Pancreas (tissue), 10 donors: ENCODE results near the gene TEX12. TPM values are rescaled to one million over a fixed set of nuclear protein-coding genes. Genes with fewer than 3 reads are reported as not detected.

Source experiments
- ATAC-seq, 4 donors: fragments of 200-7000 bp; cut with Tn5 transposase; one replicate each; pipeline versions ENCODE4 v1.8.0 to v1.9.1; 2020; ENCODE audit warnings: mild to moderate bottlenecking in 4 of 4, moderate library complexity in 4 of 4
- DNase-seq, 6 donors: peaks; one replicate each; pipeline ENCODE4 v3.0.0-alpha.2; 2020
- FAIRE-seq: peaks from 2 replicates; lab custom pipeline; 2012; peaks lifted over from hg19 to GRCh38; lab: Jason Lieb, UNC
- H3K27ac ChIP-seq, 4 donors: fragments of 200-600 bp; sonication (generic); 1 replicate in 3 of 4; 2 replicates in 1 of 4; pipeline versions ENCODE4 v1.5.0 to v1.8.0; 2020
- H3K27me3 ChIP-seq, 4 donors: fragments of 200-600 bp; one replicate each; pipeline ENCODE4 v1.8.0; 2021
- H3K36me3 ChIP-seq, 3 donors: fragments of 200-600 bp; sonication (generic) in 1 of 3; one replicate each; pipeline versions ENCODE4 v1.5.0 to v1.8.0; 2020 to 2021
- H3K4me1 ChIP-seq, 3 donors: fragments of 200-600 bp; one replicate each; pipeline ENCODE4 v1.8.0; 2021
- H3K4me3 ChIP-seq, 4 donors: fragments of 200-600 bp; sonication (generic) in 2 of 4; one replicate each; pipeline versions ENCODE4 v1.5.0 to v1.8.0; 2020 to 2021
- H3K9me3 ChIP-seq, 4 donors: fragments of 200-600 bp; one replicate each; pipeline ENCODE4 v1.8.0; 2021
- WGBS, 2 donors: extraction: QIAGEN DNeasy Blood & Tissue Kit; methylation state at CpG; one replicate each; pipeline ENCODE4 v1.1.7; 2013; 5-methylcytosine and 5-hydroxymethylcytosine counted together
- intact Hi-C, 3 donors: fragments of 100-400 bp; cut with DNase I; formaldehyde crosslinking; loops; one replicate each; pipeline versions ENCODE4 v1.11.1 to v1.14.2; 2022
- polyA plus RNA-seq, 2 donors: library from polyadenylated mRNA; stranded (reverse); fragments of 200-250 nt; gene quantifications; one replicate each; pipeline ENCODE4 v1.2.3, GENCODE V29; 2013
- total RNA-seq, 6 donors: library from RNA; stranded (reverse); fragmentation: NEBNext Ultra II Directional in 4 of 6; extraction: Animal tissue kit (Norgen Biotek cat#: 25700) in 4 of 6; gene quantifications; one replicate each; pipeline versions ENCODE4 v1.2.1 to v1.2.4, GENCODE V29; 2021 to 2023
- TF ChIP-seq, protein P1 (sequence below), 4 donors: fragments of 200-600 bp; sonication (generic) in 3 of 4; IDR thresholded peaks; one replicate each; pipeline versions ENCODE4 v1.5.0 to v1.8.0; 2021; ENCODE audit warnings: antibody characterized with exemption in 4 of 4
- donor health status: healthy with polysubstance abuse.
- donor health status: DM: no; HTN: no; CAD: no; lungs with moderate emphysema.
- donor health status: DM: no; HTN: no; CAD: no.
- donor health status: control.
- donor health status: control.
- donor health status: Bipolar disorder and iron deficiency.
- donor health status: DM: yes; HTN: yes; CAD: no.
- donor health status: DM: no; HTN: no; CAD: no.
- donor health status: DM: no; HTN: no; CAD: no.
- donor health status: DM: yes; HTN: yes; CAD: no.

TEX12 gene, protein sequence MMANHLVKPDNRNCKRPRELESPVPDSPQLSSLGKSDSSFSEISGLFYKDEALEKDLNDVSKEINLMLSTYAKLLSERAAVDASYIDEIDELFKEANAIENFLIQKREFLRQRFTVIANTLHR
- not detected for total RNA-seq
- under 1 TPM in 1 of 2 donors, not detected in 1; 0.19 TPM for polyA plus RNA-seq

GRCh38 chr11:112167145-112167544 lies at the start of gene TEX12:
TSS of gene TEX12 (plus strand) at chr11:112167372. CDS start at chr11:112169269, 1,897 bp downstream.
- no peak for DNase-seq
- WGBS, 2 donors: 73 to 82% methylated on average over 25 of the region's 25 CpGs
- no peaks in the 10 kb centered on the region for H3K9me3 ChIP-seq
- H3K27me3 ChIP-seq: no peaks in the 10 kb centered on the region
- no peak for ATAC-seq
- no peaks in the 10 kb centered on the region for H3K36me3 ChIP-seq
- H3K27ac ChIP-seq: no peak within 1 kb of the TSS
- H3K4me3 ChIP-seq: no peak within 1 kb of the TSS
- peaks cover 0 to 8% (median 0%) of the 10 kb centered on the region in 3 donors for H3K4me1 ChIP-seq
- intact Hi-C loops: no loop called here
- TF ChIP-seq, protein P1, sequence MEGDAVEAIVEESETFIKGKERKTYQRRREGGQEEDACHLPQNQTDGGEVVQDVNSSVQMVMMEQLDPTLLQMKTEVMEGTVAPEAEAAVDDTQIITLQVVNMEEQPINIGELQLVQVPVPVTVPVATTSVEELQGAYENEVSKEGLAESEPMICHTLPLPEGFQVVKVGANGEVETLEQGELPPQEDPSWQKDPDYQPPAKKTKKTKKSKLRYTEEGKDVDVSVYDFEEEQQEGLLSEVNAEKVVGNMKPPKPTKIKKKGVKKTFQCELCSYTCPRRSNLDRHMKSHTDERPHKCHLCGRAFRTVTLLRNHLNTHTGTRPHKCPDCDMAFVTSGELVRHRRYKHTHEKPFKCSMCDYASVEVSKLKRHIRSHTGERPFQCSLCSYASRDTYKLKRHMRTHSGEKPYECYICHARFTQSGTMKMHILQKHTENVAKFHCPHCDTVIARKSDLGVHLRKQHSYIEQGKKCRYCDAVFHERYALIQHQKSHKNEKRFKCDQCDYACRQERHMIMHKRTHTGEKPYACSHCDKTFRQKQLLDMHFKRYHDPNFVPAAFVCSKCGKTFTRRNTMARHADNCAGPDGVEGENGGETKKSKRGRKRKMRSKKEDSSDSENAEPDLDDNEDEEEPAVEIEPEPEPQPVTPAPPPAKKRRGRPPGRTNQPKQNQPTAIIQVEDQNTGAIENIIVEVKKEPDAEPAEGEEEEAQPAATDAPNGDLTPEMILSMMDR (IDR thresholded peaks at IDR 0.05): no peak
- FAIRE-seq: no peak

DNA sequence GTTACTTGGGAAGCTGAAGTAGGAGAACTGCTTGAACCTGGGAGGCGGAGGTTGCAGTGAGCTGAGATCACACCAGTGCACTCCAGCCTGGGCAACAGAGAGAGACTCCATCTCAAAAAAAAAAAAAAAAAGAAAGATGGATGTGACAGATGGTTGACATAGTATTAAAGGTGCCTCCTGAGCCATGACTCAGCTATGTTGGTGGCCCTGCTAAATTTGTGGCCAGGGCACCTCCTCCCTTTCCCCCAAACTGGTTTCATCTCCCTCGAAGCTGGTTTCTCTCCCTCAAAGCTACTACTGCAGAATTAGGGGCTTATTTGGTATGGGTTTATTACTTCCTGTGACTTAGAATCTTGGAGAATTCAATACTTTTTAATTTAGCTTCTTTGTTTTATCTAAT lies 49.0 kb upstream of the TEX12 start:
- H3K36me3 ChIP-seq: no peaks in the 10 kb centered on the region
- WGBS, 2 donors: 85 to 94% methylated on average over 2 of the region's 2 CpGs
- no peak for ATAC-seq
- no peaks in the 10 kb centered on the region for H3K4me1 ChIP-seq
- no peak for DNase-seq
- no peaks in the 10 kb centered on the region for H3K9me3 ChIP-seq
- intact Hi-C loops: no loop called here
- no peak for FAIRE-seq
- TF ChIP-seq, protein P1 (IDR thresholded peaks at IDR 0.05): no peak
- H3K27ac ChIP-seq: no peak overlapping the region
- no peaks in the 10 kb centered on the region for H3K27me3 ChIP-seq
- H3K4me3 ChIP-seq: no peak overlapping the region

DNA sequence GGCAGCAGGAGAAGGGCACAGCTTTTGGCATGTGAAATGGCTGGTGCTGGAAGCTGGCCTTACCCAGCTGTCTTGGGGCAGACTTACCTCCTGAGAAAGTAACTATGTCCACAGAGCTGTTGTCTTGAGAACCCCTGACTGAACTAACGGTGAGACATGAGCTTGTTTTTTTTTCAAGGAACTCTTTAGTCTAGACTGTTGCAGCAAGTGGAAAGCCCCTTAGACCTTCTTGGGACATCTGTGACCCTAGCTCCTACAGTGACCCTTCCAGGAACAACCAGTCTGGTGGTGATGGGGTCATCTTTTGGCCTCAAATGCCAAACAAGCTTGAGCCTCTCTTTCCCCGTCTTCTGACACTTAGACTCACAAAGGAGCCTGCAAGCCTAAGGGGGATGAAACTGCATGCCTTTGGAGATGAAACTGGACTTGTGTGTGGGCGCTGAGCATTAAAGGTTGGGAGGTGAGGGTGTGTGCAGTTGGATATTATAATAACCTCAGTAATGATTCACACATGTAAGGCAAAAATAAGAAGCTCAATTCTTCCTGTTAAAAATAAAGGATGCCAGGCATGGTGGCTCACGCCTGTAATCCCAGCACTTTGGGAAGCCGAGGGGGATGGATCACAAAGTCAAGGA lies 45.1 kb upstream of the TEX12 start:
- no peak for ATAC-seq
- H3K4me3 ChIP-seq: no peak overlapping the region
- WGBS, 2 donors: 95 to 99% methylated on average over 5 of the region's 5 CpGs
- no peaks in the 10 kb centered on the region for H3K36me3 ChIP-seq
- TF ChIP-seq, protein P1 (IDR thresholded peaks at IDR 0.05): no peak
- FAIRE-seq: no peak
- no peaks in the 10 kb centered on the region for H3K27me3 ChIP-seq
- DNase-seq: no peak
- H3K27ac ChIP-seq: no peak overlapping the region
- no peaks in the 10 kb centered on the region for H3K9me3 ChIP-seq
- intact Hi-C loops: no loop called here
- H3K4me1 ChIP-seq: no peaks in the 10 kb centered on the region

DNA sequence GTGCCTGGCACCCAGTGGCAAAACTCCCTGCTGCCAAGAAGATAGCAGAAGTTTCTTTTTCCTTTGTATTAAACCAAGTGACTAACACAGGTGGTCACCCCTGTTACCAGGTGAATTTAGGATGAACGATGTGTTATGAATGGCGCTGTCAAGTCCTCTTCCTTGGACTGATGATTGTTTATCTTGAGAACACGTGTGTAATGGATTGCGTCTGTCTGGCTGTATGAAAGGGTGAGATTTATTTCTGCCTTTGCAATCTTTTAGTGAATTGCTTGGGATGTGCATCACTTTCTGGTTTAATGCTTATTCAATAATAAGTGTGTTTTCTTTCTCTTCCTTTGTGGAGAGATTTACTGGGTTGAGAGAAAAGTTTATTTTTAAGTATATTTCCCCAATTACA lies 44.0 kb upstream of the TEX12 start:
- intact Hi-C loops: no loop called here
- no peak for ATAC-seq
- no peaks in the 10 kb centered on the region for H3K27me3 ChIP-seq
- TF ChIP-seq, protein P1 (IDR thresholded peaks at IDR 0.05): no peak
- no peaks in the 10 kb centered on the region for H3K4me1 ChIP-seq
- no peak overlapping the region for H3K27ac ChIP-seq
- WGBS, 2 donors: 77 to 84% methylated on average over 4 of the region's 4 CpGs
- no peaks in the 10 kb centered on the region for H3K36me3 ChIP-seq
- DNase-seq: no peak
- no peak overlapping the region for H3K4me3 ChIP-seq
- FAIRE-seq: no peak
- no peaks in the 10 kb centered on the region for H3K9me3 ChIP-seq

DNA sequence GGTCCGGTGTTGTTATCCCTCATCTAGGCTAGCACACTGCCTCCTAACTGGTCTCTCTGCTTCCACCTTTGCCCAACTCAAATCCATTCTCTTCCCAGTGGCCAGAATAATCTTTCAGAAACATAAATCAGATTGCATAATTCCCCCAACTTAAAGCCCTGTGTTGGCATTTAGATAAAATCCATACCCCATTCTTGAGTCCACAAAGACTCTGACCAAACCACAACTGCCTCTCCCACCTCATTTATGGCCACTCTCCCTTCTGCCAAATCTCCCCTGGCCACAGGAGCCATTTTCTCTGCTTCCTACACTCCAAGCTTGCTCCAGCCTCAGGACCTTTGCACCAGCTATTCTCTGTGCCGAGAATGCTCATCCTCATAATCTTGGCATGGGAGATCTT lies 40.1 kb upstream of the TEX12 start:
- no peaks in the 10 kb centered on the region for H3K27me3 ChIP-seq
- ATAC-seq: no peak
- WGBS, 2 donors: 95 to 96% methylated on average over 2 of the region's 2 CpGs
- H3K27ac ChIP-seq: no peak overlapping the region
- no peaks in the 10 kb centered on the region for H3K36me3 ChIP-seq
- no peak for DNase-seq
- TF ChIP-seq, protein P1 (IDR thresholded peaks at IDR 0.05): no peak
- no peaks in the 10 kb centered on the region for H3K4me1 ChIP-seq
- no peak overlapping the region for H3K4me3 ChIP-seq
- FAIRE-seq: no peak
- no peaks in the 10 kb centered on the region for H3K9me3 ChIP-seq
- intact Hi-C loops: no loop called here
